Adrenal gland (tissue), 12 donors: Measurements from ENCODE around the gene CSNK1G3. TPM values are rescaled to one million over a fixed set of nuclear protein-coding genes. Genes with fewer than 3 reads are reported as not detected.

Experiments
- DNase-seq, 7 donors: peaks; one replicate each; pipeline ENCODE4 v3.0.0-alpha.2; 2019 to 2020
- H3K27ac ChIP-seq, 5 donors: fragments of 200-600 bp; sonication (generic) in 4 of 5; 1 replicate in 3 of 5; 2 replicates in 2 of 5; pipeline versions ENCODE4 v1.5.1 to v1.8.0; 2016 to 2020; ENCODE audit warnings: mild to moderate bottlenecking in 1 of 5
- H3K27me3 ChIP-seq: fragments of 200-600 bp; 2 replicates; pipeline ENCODE4 v1.8.0; 2021
- H3K36me3 ChIP-seq, 2 donors: fragments of 200-600 bp; replicated peaks in 1 of 2; 1 replicate in 1 of 2; 2 replicates in 1 of 2; pipeline versions ENCODE4 v1.5.1 to v1.8.0; 2018 to 2022
- H3K4me1 ChIP-seq, 2 donors: fragments of 200-600 bp; replicated peaks in 1 of 2; 1 replicate in 1 of 2; 2 replicates in 1 of 2; pipeline versions ENCODE4 v1.5.1 to v1.8.0; 2018 to 2021
- H3K4me3 ChIP-seq, 4 donors: fragments of 200-600 bp; sonication (generic) in 3 of 4; one replicate each; pipeline ENCODE4 v1.5.1; 2016 to 2018
- H3K9me3 ChIP-seq, 3 donors: fragments of 200-600 bp; sonication (generic) in 1 of 3; replicated peaks in 1 of 3; 1 replicate in 2 of 3; 2 replicates in 1 of 3; pipeline versions ENCODE4 v1.5.1 to v1.8.0; 2016 to 2021
- CTCF ChIP-seq, 6 experiments: fragments of 450-650 bp in 4 of 6; fragments of 200-600 bp in 2 of 6; sonication (generic) in 1 of 6; IDR thresholded peaks; 1 replicate in 5 of 6; 2 replicates in 1 of 6; pipeline versions ENCODE4 v1.5.1 to v1.8.0; 2016 to 2021; ENCODE audit warnings: antibody characterized with exemption in 6 of 6, mild to moderate bottlenecking in 2 of 6, moderate library complexity in 1 of 6
- POLR2A ChIP-seq, 2 donors: fragments of 450-650 bp; IDR thresholded peaks; one replicate each; pipeline ENCODE4 v1.6.1; 2017; ENCODE audit warnings: antibody characterized with exemption in 2 of 2, mild to moderate bottlenecking in 2 of 2, moderate library complexity in 1 of 2
- WGBS, 4 donors: extraction: QIAGEN DNeasy Blood & Tissue Kit in 2 of 4; methylation state at CpG; one replicate each; pipeline versions ENCODE4 v1.1.5 to v1.1.7; 2013 to 2017; 5-methylcytosine and 5-hydroxymethylcytosine counted together
- intact Hi-C, 2 donors: fragments of 100-400 bp; cut with DNase I; formaldehyde crosslinking; loops; one replicate each; pipeline versions ENCODE4 v1.14.1 to v1.15.0; 2022 to 2023
- polyA plus RNA-seq, 3 donors: library from polyadenylated mRNA; stranded (reverse); fragments of 200-250 nt in 2 of 3; fragments of 350-450 nt in 1 of 3; fragmentation: Illumina TruSeq in 1 of 3; extraction: RNeasy Lipid Tissue Mini Kit (QIAGEN cat#74804) in 1 of 3; gene quantifications; one replicate each; pipeline ENCODE4 v1.2.3, GENCODE V29; 2013 to 2014
- total RNA-seq, 9 donors: library from RNA; depleted of rRNA in 4 of 9; stranded (reverse); fragments of >200 nt in 4 of 9; fragments of 120-200 nt in 1 of 9; fragmentation: NEBNext Ultra II Directional in 1 of 9; extraction: Animal tissue kit (Norgen Biotek cat#: 25700) in 1 of 9; gene quantifications; one replicate each; pipeline versions ENCODE4 v1.1.0 to v1.2.4, GENCODE V29; 2013 to 2023
- donor health status: healthy with polysubstance abuse.
- donor health status: Bipolar disorder and iron deficiency.
- donor health status: DM: yes; HTN: yes; CAD: no.
- donor health status: DM: no; HTN: no; CAD: no.
- donor health status: DM: no; HTN: no; CAD: no.
- donor health status: DM: yes; HTN: yes; CAD: no.

CSNK1G3 gene
- total and polyA plus RNA-seq, 12 donors: 7.3 to 36.2 (median 28.9) TPM

- no peak overlapping the region for H3K27ac ChIP-seq
- peaks cover 0 to 5% (median 0%) of the 10 kb centered on the region in 3 donors for H3K9me3 ChIP-seq
- H3K4me1 ChIP-seq: peaks cover 0 to 12% of the 10 kb centered on the region in 2 donors
- no peaks in the 10 kb centered on the region for H3K27me3 ChIP-seq
- WGBS, 4 donors: 95 to 98% (median 97%) methylated on average over 3 of the region's 3 CpGs
- intact Hi-C loops: no loop called here
- no peak for TF ChIP-seq CTCF (IDR thresholded peaks at IDR 0.05)
- no peak for TF ChIP-seq POLR2A (IDR thresholded peaks at IDR 0.05)
- no peak for DNase-seq
- no peaks in the 10 kb centered on the region for H3K36me3 ChIP-seq
- H3K4me3 ChIP-seq: no peak overlapping the region
Measured at GRCh38 chr5:123543438-123543837, 31.5 kb downstream of the CSNK1G3 start.

- H3K9me3 ChIP-seq: no peaks in the 10 kb centered on the region
- WGBS, 4 donors: 76 to 88% (median 78%) methylated on average over 7 of the region's 7 CpGs
- H3K27me3 ChIP-seq: no peaks in the 10 kb centered on the region
- no peak overlapping the region for H3K4me3 ChIP-seq
- DNase-seq: peak in 2 of 7 donors; percentile 22 to 25
- TF ChIP-seq CTCF (IDR thresholded peaks at IDR 0.05): peak in 4 of 6 experiments; percentile 5 to 37 (median 36)
- TF ChIP-seq POLR2A (IDR thresholded peaks at IDR 0.05): no peak
- H3K36me3 ChIP-seq: no peaks in the 10 kb centered on the region
- no peaks in the 10 kb centered on the region for H3K4me1 ChIP-seq
- H3K27ac ChIP-seq: no peak overlapping the region
- intact Hi-C loops: no loop called here
Measured at GRCh38 chr5:123545506-123545905, 33.5 kb downstream of the CSNK1G3 start.

- WGBS, 4 donors: 95 to 100% (median 98%) methylated on average over 1 of the region's 1 CpG
- Histone ChIP-seq H3K27ac (no peak overlapping the region), H3K27me3 (no peaks in the 10 kb centered on the region), H3K4me1 (no peaks in the 10 kb centered on the region), H3K36me3 (no peaks in the 10 kb centered on the region), H3K4me3 (no peak overlapping the region), H3K9me3 (no peaks in the 10 kb centered on the region)
- TF ChIP-seq CTCF (IDR thresholded peaks at IDR 0.05) (no peak), POLR2A (IDR thresholded peaks at IDR 0.05) (no peak)
- DNase-seq: no peak
- intact Hi-C loops: no loop called here
Measured at GRCh38 chr5:123546657-123547056, 34.7 kb downstream of the CSNK1G3 start.

- H3K36me3 ChIP-seq: no peaks in the 10 kb centered on the region
- H3K9me3 ChIP-seq: no peaks in the 10 kb centered on the region
- no peaks in the 10 kb centered on the region for H3K27me3 ChIP-seq
- H3K27ac ChIP-seq: no peak overlapping the region
- intact Hi-C loops: no loop called here
- DNase-seq: no peak
- no peak for TF ChIP-seq POLR2A (IDR thresholded peaks at IDR 0.05)
- no peak for TF ChIP-seq CTCF (IDR thresholded peaks at IDR 0.05)
- H3K4me3 ChIP-seq: no peak overlapping the region
- 83 to 99% (median 85%) methylated on average over 3 of the region's 3 CpGs for WGBS, 4 donors
- no peaks in the 10 kb centered on the region for H3K4me1 ChIP-seq
Measured at GRCh38 chr5:123549256-123549904, 37.4 kb downstream of the CSNK1G3 start.
